Stimulated activated naive B cell treated with anti-CD40 and anti-IgM and Interleukin-4, amounts not matched to agents 10 μg/mL and 1 μg/mL and 100 μg/mL, for 72 hours (primary cell): ENCODE measurements around the gene ICA1L.

Experiments used
- ATAC-seq, 2 donors: fragments of 150-1000 bp; cut with Tn5 transposase; replicated peaks; 2 replicates each; pipeline ENCODE4 v1.10.0; 2021; ENCODE audit warnings: moderate library complexity in 1 of 2
- DNase-seq: peaks from one replicate; pipeline ENCODE4 v3.0.0; 2021
- H3K27ac Mint-ChIP-seq: one replicate; pipeline ENCODE4 v1.8.0; 2022; ENCODE audit warnings: mild to moderate bottlenecking, mixed read lengths
- H3K27me3 Mint-ChIP-seq, 2 donors: one replicate each; pipeline ENCODE4 v1.8.0; 2022; ENCODE audit warnings: mixed read lengths in 2 of 2
- H3K36me3 Mint-ChIP-seq, 2 donors: one replicate each; pipeline ENCODE4 v1.8.0; 2022; ENCODE audit warnings: mixed read lengths in 2 of 2, mild to moderate bottlenecking in 1 of 2
- H3K4me1 Mint-ChIP-seq, 2 donors: one replicate each; pipeline ENCODE4 v1.8.0; 2022; ENCODE audit warnings: mixed read lengths in 2 of 2, mild to moderate bottlenecking in 1 of 2
- H3K4me3 Mint-ChIP-seq, 2 donors: one replicate each; pipeline ENCODE4 v1.8.0; 2022; ENCODE audit warnings: mild to moderate bottlenecking in 2 of 2, mixed read lengths in 2 of 2, moderate library complexity in 1 of 2
- H3K9me3 Mint-ChIP-seq, 2 donors: one replicate each; pipeline ENCODE4 v1.8.0; 2022; ENCODE audit warnings: mixed read lengths in 2 of 2, mild to moderate bottlenecking in 1 of 2

ICA1L gene

GRCh38 chr2:202758128-202758527, 113.4 kb downstream of the ICA1L start:
- no peak for DNase-seq
- H3K4me1 Mint-ChIP-seq = peaks cover 5 to 28% of the 10 kb centered on the region in 2 donors
- H3K9me3 Mint-ChIP-seq = peaks cover 0 to 4% of the 10 kb centered on the region in 2 donors
- no peak overlapping the region for H3K27ac Mint-ChIP-seq
- H3K27me3 Mint-ChIP-seq = no peaks in the 10 kb centered on the region
- no peak overlapping the region for H3K4me3 Mint-ChIP-seq
- no peak for ATAC-seq
- peaks cover 24 to 45% of the 10 kb centered on the region in 2 donors for H3K36me3 Mint-ChIP-seq

GRCh38 chr2:202757339-202757738, 114.2 kb downstream of the ICA1L start:
- no peaks in the 10 kb centered on the region for H3K27me3 Mint-ChIP-seq
- H3K9me3 Mint-ChIP-seq = peaks cover 0 to 4% of the 10 kb centered on the region in 2 donors
- H3K27ac Mint-ChIP-seq = no peak overlapping the region
- H3K4me3 Mint-ChIP-seq = no peak overlapping the region
- no peak for ATAC-seq
- H3K36me3 Mint-ChIP-seq = peaks cover 22 to 41% of the 10 kb centered on the region in 2 donors
- peaks cover 2 to 21% of the 10 kb centered on the region in 2 donors for H3K4me1 Mint-ChIP-seq
- no peak for DNase-seq

GRCh38 chr2:202756598-202756997, 115.0 kb downstream of the ICA1L start:
- H3K27ac Mint-ChIP-seq = no peak overlapping the region
- DNase-seq (no peak), ATAC-seq (no peak)
- no peaks in the 10 kb centered on the region for H3K27me3 Mint-ChIP-seq
- H3K4me3 Mint-ChIP-seq = no peak overlapping the region
- H3K4me1 Mint-ChIP-seq = peaks cover 4 to 24% of the 10 kb centered on the region in 2 donors
- peaks cover 0 to 4% of the 10 kb centered on the region in 2 donors for H3K9me3 Mint-ChIP-seq
- peaks cover 23 to 40% of the 10 kb centered on the region in 2 donors for H3K36me3 Mint-ChIP-seq

- Mint-ChIP-seq H3K36me3 (peaks cover 14 to 29% of the 10 kb centered on the region in 2 donors), H3K27me3 (no peaks in the 10 kb centered on the region), H3K4me3 (no peak overlapping the region), H3K9me3 (peaks cover 0 to 4% of the 10 kb centered on the region in 2 donors), H3K27ac (peak overlapping the region; percentile 0), H3K4me1 (peaks cover 13 to 27% of the 10 kb centered on the region in 2 donors)
- DNase-seq (no peak), ATAC-seq (no peak)
Observed at GRCh38 chr2:202754936-202755335, 116.6 kb downstream of the ICA1L start.

GRCh38 chr2:202752071-202752470, 119.5 kb downstream of the ICA1L start:
- no peaks in the 10 kb centered on the region for H3K27me3 Mint-ChIP-seq
- peaks cover 9 to 23% of the 10 kb centered on the region in 2 donors for H3K36me3 Mint-ChIP-seq
- peaks cover 0 to 4% of the 10 kb centered on the region in 2 donors for H3K9me3 Mint-ChIP-seq
- H3K4me3 Mint-ChIP-seq = no peak overlapping the region
- DNase-seq = no peak
- H3K4me1 Mint-ChIP-seq = peaks cover 14 to 51% of the 10 kb centered on the region in 2 donors
- ATAC-seq = no peak
- no peak overlapping the region for H3K27ac Mint-ChIP-seq

- H3K9me3 Mint-ChIP-seq = peaks cover 0 to 4% of the 10 kb centered on the region in 2 donors
- no peak for DNase-seq
- ATAC-seq = peak; percentile 90 to 95
- peaks cover 16 to 60% of the 10 kb centered on the region in 2 donors for H3K4me1 Mint-ChIP-seq
- no peaks in the 10 kb centered on the region for H3K27me3 Mint-ChIP-seq
- peaks cover 7 to 21% of the 10 kb centered on the region in 2 donors for H3K36me3 Mint-ChIP-seq
- peak overlapping the region; percentile 14 to 56 for H3K4me3 Mint-ChIP-seq
- peak overlapping the region; percentile 79 for H3K27ac Mint-ChIP-seq
Observed at GRCh38 chr2:202750763-202751427, 120.7 kb downstream of the ICA1L start.

- Mint-ChIP-seq H3K27ac (no peak overlapping the region), H3K36me3 (peaks cover 12 to 19% of the 10 kb centered on the region in 2 donors), H3K9me3 (peaks cover under 1 to 9% of the 10 kb centered on the region in 2 donors), H3K4me1 (peaks cover 18 to 69% of the 10 kb centered on the region in 2 donors), H3K27me3 (no peaks in the 10 kb centered on the region), H3K4me3 (no peak overlapping the region)
- ATAC-seq = no peak
- DNase-seq = no peak
Observed at GRCh38 chr2:202749477-202749876, 122.1 kb downstream of the ICA1L start.

GRCh38 chr2:202743613-202744012, 128.0 kb downstream of the ICA1L start:
- H3K4me3 Mint-ChIP-seq = no peak overlapping the region
- no peak for ATAC-seq
- H3K36me3 Mint-ChIP-seq = peaks cover 33 to 38% of the 10 kb centered on the region in 2 donors
- H3K9me3 Mint-ChIP-seq = peaks cover 16 to 17% of the 10 kb centered on the region in 2 donors
- peaks cover 4 to 33% of the 10 kb centered on the region in 2 donors for H3K4me1 Mint-ChIP-seq
- H3K27me3 Mint-ChIP-seq = no peaks in the 10 kb centered on the region
- no peak for DNase-seq
- H3K27ac Mint-ChIP-seq = no peak overlapping the region

GRCh38 chr2:202736826-202737225, 134.7 kb downstream of the ICA1L start:
- Mint-ChIP-seq H3K27me3 (no peaks in the 10 kb centered on the region), H3K36me3 (peaks cover 20 to 44% of the 10 kb centered on the region in 2 donors), H3K9me3 (peaks cover 3 to 8% of the 10 kb centered on the region in 2 donors), H3K4me1 (peaks cover 0 to 2% of the 10 kb centered on the region in 2 donors), H3K4me3 (no peak overlapping the region), H3K27ac (no peak overlapping the region)
- no peak for DNase-seq
- no peak for ATAC-seq

- no peak overlapping the region for H3K4me3 Mint-ChIP-seq
- no peaks in the 10 kb centered on the region for H3K9me3 Mint-ChIP-seq
- ATAC-seq = no peak
- H3K27me3 Mint-ChIP-seq = no peaks in the 10 kb centered on the region
- no peak for DNase-seq
- peaks cover 12 to 20% of the 10 kb centered on the region in 2 donors for H3K36me3 Mint-ChIP-seq
- no peak overlapping the region for H3K27ac Mint-ChIP-seq
- peaks cover 2 to 25% of the 10 kb centered on the region in 2 donors for H3K4me1 Mint-ChIP-seq
Observed at GRCh38 chr2:202726070-202726469, 145.5 kb downstream of the ICA1L start.

GRCh38 chr2:202723746-202724145, 147.8 kb downstream of the ICA1L start:
- Mint-ChIP-seq H3K36me3 (peaks cover 7 to 11% of the 10 kb centered on the region in 2 donors), H3K27me3 (no peaks in the 10 kb centered on the region), H3K9me3 (no peaks in the 10 kb centered on the region), H3K27ac (no peak overlapping the region), H3K4me1 (peaks cover 3 to 27% of the 10 kb centered on the region in 2 donors), H3K4me3 (no peak overlapping the region)
- DNase-seq (no peak), ATAC-seq (no peak)
